LNCaP clone FGC (cell line): Measurements from ENCODE around the gene ARHGEF1.

Source experiments
- DNase-seq: peaks from one replicate; pipeline ENCODE4 v3.0.0-alpha.2; 2011; ENCODE audit warnings: low read depth
- H3K4me3 ChIP-seq: 2 replicates; pipeline ENCODE4 v1.5.1; 2011; ENCODE audit warnings: mild to moderate bottlenecking, low read depth, low read length, control low read depth
- TF ChIP-seq, protein P1 (sequence below): IDR thresholded peaks from 2 replicates; pipeline ENCODE4 v1.5.1; 2012; ENCODE audit warnings: mild to moderate bottlenecking; ENCODE audit not compliant: control insufficient read depth, insufficient read depth; ENCODE audit errors: extremely low read depth

The ARHGEF1 gene

DNA sequence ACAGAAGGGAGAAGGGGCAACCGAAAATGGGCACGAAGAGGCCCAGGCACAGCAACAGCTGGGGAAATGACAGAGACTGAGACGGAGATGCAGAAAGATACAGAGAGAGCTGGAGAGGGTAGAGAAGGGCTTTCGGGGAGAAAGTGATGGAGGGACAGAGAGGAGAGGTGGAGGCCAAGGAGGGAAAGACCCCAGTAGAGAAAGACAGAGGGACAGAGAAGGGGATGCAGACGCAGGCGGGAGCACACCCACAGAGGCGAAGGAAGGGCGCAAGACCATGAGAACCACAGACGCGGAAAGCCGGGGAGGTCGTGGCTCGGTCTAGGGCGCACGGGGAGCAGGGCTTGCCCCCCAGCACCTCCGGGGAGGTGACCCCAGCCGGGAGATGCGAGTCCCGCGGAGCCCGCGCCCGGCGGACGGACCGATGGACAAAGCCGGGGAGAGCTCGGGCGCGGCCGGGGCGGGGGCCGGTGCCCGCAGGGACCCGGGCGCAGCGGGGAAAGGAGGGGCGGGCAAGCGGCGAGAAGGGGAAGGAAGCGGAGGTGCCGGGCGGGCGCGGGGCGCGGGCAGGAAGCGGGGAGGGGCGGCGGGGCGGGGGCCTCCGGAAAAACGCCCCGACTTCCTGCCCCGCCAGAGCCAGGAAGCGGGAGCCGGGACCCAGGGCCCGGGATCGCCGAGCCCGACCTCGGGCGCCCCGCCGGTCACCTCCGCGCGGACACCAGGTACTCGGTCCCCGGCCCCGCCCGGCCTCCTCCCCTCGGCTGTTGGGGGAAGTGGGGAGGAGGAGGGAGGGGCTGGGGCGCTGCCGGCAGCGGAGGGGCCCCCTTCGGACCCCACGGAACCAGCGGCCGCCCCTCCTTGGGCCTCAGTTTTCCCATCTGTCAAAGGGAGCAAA, at the start of gene ARHGEF1:
Gene ARHGEF1, plus strand, starts transcription at position 617 of the 895 bp plus-strand sequence. CDS start 4,899 bp downstream, outside the sequence.
- peak within 1 kb of the TSS; percentile 82 for H3K4me3 ChIP-seq
- TF ChIP-seq, protein P1, sequence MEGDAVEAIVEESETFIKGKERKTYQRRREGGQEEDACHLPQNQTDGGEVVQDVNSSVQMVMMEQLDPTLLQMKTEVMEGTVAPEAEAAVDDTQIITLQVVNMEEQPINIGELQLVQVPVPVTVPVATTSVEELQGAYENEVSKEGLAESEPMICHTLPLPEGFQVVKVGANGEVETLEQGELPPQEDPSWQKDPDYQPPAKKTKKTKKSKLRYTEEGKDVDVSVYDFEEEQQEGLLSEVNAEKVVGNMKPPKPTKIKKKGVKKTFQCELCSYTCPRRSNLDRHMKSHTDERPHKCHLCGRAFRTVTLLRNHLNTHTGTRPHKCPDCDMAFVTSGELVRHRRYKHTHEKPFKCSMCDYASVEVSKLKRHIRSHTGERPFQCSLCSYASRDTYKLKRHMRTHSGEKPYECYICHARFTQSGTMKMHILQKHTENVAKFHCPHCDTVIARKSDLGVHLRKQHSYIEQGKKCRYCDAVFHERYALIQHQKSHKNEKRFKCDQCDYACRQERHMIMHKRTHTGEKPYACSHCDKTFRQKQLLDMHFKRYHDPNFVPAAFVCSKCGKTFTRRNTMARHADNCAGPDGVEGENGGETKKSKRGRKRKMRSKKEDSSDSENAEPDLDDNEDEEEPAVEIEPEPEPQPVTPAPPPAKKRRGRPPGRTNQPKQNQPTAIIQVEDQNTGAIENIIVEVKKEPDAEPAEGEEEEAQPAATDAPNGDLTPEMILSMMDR = no peak
- no peak for DNase-seq

DNA sequence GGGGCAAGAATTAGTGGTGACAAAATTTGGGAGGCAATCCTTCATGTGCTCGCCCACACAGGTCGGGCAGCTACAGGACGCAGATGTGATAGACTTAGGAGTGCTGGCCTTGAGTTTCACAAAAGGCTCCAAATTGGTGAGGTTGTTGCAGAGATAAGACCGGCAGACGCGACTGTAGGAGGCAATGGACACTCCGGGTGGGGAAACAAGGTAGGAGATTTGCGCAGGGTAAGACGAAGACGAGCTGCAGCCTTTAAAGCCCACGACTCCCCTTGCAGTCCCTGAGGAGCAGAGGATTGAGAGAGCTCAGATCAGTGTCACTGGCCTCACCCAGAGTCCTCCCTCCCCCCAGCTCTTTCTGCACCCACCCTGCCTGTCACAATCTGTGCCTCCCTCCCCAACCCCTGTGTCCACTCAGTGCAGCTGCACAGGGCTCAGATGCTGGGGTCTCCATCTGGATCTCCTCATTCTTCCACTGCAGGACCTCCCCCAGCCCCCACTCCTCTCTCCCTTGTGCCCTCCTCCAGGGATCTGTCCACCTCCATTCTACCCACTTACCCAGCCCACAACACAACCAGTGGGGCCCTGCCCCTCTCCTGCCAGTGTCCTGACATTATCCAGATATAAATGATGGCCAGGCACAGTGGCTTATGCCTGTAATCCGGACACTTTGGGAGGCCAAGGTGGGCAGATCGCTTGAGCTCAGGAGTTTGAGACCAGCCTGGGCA, 44.8 kb upstream of the ARHGEF1 start:
- no peak for DNase-seq

DNA sequence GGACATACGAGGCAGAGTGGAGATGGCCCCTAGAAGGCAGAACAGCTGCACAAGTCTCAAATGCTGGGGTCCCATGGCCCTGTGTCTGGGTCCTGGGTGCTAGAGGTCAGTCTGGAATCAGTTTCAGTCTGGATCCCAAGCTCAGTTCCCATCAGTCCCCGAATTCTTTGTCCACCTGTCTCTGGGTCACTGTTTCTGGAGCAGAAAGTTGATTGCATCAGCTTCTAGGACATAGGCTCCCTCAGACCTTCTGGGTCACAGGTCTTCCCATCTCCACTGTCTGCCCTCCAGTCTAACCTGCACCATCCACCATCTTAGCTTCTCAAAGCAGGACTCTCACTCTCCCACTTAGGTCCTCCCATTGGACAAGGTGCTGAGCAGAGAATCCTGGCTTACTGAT, 43.8 kb upstream of the ARHGEF1 start:
- TF ChIP-seq, protein P1 = no peak
- no peak for DNase-seq
- H3K4me3 ChIP-seq = no peak overlapping the region

More for the DNA sequence above, 44.8 kb upstream of the ARHGEF1 start:
- H3K4me3 ChIP-seq = no peak overlapping the region
- TF ChIP-seq, protein P1 = no peak

DNA sequence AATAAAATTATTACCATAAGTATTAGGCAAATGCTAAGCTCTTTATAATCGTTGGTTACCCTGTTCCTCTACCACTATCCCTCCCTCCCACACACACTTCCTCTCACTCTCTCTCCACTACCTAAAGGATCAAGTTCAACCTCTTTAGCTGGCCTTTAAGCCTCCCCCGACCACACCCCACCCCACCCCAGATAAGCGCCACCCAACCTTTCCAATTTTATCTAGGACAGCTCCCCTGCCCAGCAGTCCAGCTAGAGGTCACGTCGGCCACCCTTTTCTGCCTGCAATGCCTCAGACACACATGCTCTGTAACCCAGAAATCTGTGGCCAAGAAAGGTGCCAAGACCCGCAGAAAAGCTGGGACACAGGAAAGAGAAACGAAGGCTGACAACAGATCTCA, 39.6 kb upstream of the ARHGEF1 start:
- no peak overlapping the region for H3K4me3 ChIP-seq
- TF ChIP-seq, protein P1 = no peak
- DNase-seq = no peak

DNA sequence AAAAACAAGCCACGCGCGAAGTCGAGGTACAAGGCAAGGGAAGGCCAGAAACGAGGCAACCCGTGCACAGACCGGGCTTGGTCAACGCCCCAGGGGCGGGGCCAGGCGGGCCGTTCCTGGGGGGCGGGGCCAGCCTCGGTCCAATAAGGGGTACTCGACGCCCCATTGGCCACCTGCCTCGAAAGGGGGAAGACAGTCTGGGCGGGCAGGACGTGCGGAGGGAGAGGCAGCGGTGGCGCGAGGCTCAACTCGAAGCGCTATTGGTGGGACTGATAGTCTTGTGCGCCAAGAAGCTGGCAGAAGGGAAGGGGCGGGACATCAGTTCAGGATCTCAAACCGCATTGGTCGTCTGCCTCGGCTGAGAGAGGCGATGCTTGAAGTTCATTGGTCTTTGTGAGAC, 38.4 kb upstream of the ARHGEF1 start, which contains the start of gene LYPD4:
Gene LYPD4, minus strand, starts transcription at position 83 of the 400 bp plus-strand sequence. CDS start 5,398 bp downstream, outside the sequence.
- TF ChIP-seq, protein P1 = no peak
- H3K4me3 ChIP-seq = no peak within 1 kb of the TSS
- DNase-seq = no peak

- DNase-seq = no peak
- TF ChIP-seq, protein P1 = no peak
- H3K4me3 ChIP-seq = no peak within 1 kb of the TSS
Measured at GRCh38 chr19:41845001-41845050, 38.2 kb upstream of the ARHGEF1 start, which contains the start of gene DMRTC2. Gene DMRTC2, plus strand, starts transcription at chr19:41845042. Its CDS starts 2,387 bp downstream, at chr19:41847429.
